HCEC 1CT (cell line): ENCODE measurements around the gene FRMPD1.
A peak's percentile ranks its signal among the peaks of the same experiment; 100 is the strongest.
"Not testable (repeated sequence)": the region's sequence is repeated elsewhere in the genome, so short reads cannot be mapped to it uniquely, and the experiment has no call there.

Experiments used
- DNase-seq: peaks from one replicate; pipeline ENCODE4 v3.0.0-alpha.2; 2017

The FRMPD1 gene

DNA sequence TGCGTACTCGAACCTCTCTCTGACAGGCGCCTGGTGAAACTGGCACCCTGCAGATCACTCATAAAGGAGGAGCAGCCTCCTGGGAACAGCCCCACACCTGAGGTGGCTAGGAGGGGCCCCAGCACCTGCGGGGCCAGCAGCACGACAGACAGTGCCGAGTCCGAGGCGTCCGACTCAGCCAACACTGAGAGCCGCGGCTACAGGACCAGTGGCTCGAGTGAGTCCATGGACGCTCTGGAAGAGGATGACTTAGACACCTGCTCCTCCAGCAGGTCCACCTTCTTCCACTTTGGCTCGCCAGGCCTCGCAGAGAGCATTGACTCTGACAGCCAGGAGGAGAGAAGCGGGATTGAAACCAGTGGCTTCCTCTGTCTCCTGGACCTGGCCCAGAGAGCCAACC is 89.4 kb downstream of the FRMPD1 start:
- no peak for DNase-seq

DNA sequence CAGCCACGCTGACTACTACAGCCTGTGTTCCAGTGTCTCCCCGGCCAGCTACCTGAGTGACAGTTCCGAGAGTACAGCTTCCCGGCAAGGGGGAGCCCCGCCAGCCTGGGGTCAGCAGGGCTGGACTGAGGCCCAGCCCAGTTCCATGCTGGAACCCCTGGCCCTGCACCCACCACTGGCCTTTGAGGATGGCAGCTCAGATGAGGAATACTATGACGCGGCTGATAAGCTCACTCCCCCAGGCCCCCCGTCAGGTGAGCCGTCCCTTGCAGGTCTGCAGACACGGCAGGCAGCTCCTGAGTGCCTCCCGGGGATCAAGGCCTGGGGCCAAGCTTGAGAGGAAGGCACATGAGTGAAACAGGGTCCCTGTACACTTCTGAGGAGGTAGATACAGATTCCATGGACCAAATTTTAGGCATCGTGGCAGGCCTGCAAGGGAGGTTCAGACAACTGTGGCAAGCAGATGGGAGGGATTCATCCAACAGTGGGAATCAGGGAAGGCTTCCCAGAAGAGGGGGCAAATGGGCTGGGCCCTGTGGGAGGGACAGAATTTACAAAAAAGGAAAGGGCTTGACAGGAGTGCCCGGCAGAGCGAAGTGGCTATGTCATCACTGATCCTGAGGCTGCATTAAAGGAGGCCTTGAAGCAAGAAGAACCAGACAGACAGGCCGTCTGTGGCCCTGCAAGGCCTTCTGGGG is 90.0 kb downstream of the FRMPD1 start:
- no peak for DNase-seq

DNA sequence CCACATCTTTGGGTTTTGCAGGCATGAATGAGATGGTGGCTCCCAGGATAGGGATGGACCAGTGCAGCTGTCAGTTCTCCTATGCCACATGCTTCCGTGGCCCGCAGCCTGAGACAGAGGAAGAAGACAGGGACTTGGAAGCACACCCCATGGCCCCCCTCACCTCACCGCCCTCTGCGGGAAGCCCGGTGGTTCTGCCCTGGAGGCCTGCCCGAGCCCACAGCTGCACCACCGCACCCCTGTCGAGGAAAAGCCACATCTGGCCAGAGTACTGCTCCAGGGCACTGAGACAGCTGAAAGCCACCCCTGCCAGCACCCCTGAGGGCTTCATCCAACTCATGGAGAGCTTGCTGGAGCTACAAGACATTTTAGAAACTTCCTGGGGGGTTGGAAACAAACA is 95.2 kb downstream of the FRMPD1 start:
- no peak for DNase-seq

DNA sequence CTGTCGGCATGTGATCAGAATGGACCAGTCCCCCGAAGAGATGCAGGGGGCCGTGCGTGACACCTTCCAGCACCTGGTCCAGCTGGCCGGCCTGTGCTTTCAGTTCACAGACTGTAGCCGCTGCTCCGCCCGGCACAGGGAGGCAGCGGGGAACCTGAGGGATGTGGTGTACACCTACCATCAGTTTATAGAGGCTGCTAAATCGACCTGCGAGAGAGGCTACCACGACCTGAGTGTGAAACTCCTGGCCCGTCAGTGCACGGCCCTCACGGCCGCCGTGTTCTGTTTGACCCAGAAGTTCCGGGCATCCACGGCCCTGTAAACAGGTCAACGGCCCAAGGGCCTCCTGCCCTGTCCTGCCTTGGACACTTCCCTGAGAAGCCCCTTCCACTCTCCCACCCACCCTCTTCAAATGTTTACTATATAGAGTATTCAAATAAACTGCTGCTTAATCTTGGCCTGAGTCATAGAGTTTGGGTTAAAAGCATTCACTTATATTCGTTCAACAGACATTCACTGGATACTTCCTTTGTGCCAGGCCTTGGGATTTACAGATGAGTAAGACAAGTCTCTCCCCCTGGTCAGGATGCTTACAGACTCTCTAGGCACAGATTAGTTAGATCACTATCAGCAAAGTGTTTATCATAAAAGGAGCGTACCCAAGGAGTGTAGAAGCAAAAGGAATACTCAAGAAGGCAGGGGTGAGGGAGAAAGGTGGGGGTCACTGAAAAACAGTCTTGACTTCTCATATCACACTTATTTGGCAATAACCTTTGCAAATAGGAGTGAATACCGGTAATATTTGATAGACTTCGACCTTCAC is 95.9 kb downstream of the FRMPD1 start:
- DNase-seq, result peak; percentile 62

DNA sequence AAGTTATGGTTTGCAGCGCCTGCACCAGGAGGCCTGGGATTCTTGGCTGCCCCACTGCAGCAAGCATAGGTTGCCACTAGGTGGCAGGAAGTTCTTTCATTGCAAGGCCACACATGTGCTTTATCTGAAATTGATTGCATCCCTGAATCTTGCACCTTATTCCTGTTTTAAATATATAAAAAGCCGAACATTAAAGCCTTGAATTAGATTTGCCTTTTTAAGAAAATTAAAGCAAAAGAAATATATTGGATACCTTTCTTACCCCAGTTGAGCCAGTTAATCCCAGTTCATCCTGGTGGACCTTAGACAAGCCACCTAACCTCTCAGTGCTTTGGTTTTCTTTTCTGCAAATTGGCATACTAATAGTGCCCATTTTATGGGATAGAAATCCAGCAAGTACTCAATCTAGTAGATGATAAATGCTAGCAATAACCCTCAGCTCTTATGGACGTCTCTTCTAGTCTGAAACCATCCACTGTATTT is 96.6 kb downstream of the FRMPD1 start:
- peak; percentile 66 for DNase-seq

DNA sequence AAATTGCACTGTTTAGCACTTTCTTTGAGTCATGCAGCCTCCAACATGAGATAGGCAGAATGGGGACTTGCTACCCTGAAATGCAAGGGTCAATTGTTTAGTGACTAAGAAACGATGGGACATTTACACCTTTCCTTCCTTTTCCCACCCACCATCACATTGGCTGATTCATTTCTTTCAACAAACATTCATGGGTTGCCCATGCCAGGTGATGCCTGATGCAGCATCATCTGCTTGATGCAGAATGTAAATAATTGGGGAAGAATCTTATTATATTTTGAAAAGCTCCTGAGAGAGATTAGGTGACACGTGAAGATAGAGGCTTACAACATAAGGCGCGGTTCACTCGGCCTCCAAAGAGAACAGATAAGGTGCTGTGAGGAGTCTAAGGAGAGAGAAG is 98.4 kb downstream of the FRMPD1 start:
- DNase-seq, result no peak

DNA sequence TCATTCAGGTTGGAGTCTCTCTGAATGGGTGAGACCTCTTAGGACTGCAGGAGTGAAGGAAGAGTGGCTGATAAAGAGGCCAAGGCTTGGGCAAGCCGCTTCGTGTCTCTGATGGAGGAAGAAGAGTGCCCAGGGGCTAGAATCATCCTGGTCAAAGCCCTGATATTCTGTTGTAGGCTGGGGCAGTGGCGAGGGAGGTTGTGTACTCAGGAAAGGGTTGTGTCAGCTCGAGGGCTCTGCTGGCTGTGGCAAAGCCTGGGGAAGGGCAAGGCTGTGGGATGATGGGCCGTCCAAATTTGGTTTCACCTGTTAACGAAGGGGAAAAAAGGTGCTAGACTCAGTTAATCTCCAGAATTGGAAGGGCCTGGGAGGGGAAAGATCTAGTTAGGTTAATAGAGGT is 100.4 kb downstream of the FRMPD1 start:
- DNase-seq, result no peak

DNA sequence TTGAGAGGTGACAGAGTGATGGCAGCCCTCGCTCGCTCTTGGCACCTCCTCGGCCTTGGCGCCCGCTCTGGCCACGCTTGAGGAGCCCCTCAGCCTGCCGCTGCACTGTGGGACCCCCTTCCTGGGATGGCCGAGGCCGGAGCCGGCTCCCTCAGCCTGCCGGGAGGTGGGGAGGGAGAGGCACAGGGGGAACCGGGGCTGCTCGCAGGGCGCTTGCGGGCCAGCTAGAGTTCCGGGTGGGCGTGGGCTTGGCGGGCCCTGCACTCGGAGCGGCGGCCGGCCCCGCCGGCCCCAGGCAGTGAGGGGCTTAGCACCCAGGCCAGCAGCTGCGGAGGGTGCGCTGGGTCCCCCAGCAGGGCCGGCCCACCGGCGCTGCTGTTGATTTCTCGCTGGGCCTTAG is 101.0 kb downstream of the FRMPD1 start:
- not testable (repeated sequence) for DNase-seq

DNA sequence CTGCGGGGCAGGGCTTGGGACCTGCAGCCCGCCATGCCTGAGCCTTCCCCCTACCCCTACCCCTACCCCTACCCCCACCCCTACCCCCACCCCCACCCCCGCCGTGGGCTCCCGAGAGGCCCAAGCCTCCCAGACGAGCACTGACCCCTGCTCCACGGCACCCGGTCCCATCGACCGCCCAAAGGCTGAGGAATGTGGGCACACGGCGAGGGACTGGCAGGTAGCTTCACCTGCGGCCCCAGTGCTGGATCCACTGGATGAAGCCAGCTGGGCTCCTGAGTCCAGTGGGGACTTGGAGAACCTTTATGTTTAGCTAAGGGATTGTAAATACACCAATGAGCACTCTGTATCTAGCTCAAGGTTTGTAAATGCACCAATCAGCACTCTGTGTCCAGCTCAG is 101.4 kb downstream of the FRMPD1 start:
- DNase-seq, result not testable (repeated sequence)

DNA sequence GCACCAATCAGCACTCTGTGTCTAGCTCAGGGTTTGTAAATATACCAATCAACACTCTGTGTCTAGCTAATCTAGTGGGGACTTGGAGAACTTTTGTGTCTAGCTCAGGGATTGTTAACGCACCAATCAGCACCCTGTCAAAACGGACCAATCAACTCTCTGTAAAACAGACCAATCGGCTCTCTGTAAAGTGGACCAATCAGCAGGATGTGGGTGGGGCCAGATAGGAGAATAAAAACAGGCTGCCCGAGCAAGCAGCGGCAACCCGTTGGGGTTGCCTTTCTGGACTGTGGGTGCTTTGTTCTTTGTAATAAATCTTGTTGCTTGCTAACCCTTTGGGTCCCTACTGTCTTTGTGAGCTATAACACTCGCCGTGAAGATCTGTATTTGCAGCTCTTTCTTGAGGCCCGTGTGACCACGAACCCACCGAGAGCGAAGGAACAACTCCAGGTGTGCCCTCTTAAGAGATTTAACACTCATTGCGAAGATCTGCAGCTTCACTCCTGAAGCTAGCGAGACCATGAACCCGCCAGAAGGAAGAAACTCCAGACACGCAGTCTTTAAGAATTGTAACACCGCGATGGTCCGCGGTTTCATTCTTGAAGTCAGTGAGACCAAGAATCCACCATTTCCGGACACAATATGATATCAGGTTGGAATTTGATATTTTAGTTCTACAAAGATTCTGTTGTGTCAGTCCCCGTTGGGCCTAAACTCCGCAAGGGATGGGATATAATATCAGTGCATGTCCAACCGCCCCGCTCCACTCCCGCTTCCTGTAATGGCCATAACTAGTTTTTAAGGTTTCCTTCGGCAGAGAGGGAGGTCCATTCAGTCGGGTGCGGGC is 102.1 kb downstream of the FRMPD1 start:
- DNase-seq, result no peak

DNA sequence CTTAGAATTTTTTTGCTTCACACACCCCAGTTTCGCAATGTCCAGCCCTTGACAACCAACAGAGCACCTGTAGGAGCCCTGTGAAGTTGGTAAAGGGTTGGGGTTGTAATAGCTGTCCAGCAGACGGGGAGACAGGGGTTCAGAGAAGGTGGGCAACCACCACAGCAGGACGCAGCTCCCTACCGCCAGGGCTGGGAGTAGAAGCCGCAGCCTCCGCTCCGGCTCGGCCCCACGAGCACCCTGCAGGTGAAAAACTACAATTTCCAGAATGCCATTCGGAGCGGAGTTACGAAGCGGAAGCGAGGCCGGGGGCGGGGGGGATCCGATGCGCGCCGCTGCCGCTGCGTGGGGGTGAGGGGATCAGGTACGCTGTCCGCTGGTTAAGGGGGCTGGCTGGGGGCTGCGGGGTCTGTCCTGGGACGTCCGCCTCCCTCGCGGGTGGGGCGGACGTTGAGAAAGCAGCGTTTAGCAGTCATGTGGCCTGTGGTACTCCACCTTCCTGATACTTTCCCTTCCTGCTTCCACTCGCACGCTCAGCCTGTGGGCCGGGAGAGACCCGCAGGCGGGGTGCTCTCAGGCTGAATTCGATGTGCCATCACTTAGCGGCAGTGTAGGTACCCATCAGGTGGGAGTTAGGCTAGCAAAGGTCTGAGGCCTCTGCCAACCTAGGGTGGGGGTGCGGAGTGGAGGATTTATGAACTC is 102.9 kb downstream of the FRMPD1 start, which contains the start of gene TRMT10B:
TSS of gene TRMT10B (plus strand) at position 317 of the 702 bp plus-strand sequence. CDS start 8,127 bp downstream, outside the sequence.
- DNase-seq, result peak; percentile 68

DNA sequence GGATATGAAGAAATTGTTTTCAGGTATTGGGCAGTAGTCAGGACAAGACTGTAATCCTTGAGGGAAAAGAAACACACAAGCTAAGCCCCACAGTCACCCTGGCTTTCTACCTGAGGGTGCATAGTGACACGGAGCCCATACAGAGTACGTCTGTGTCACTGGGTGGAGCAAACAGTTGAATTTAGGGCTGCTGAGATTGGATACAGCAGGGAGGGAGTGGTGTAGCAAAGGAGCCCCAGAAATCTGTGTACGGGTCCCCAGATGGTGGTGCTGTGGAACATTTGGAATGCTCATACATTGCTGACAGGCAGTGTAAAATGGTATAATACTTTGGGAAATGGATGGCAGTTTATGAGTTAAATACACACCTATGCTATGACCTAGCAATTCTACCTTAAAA is 108.0 kb downstream of the FRMPD1 start:
- DNase-seq, result no peak

DNA sequence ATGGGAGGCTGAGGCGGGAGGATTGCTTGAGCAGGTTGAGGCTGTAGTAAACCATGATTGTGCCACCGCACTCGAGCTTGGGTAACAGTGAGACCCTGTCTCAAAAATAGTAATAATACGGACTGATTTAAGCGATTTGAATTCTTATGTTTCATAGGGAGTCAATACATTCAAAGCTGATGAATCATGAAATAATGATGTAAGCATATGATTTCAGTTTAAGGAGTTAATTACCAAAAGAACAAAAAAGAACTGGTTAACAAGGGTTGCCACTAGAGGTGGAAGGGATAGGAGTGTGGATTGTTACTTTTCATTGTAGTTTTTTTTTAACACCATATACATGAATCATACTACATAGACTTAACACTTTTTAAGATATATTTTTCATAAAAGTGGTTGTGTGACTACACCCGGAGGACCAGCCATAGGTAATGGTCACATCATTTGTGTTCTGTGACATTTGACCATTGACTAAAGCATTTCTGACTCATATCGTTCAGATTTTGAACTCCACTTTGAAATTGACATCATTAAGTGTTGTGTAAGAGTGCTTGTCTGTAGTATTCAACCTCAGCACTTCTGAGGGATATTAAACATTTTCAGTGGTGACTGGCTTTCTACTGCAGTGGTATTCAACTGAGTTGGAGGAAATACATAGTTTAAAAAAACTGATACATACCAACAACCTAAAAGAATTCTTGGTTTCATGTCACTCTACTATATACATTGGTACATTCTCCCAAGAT is 109.8 kb downstream of the FRMPD1 start:
- peak; percentile 88 for DNase-seq

DNA sequence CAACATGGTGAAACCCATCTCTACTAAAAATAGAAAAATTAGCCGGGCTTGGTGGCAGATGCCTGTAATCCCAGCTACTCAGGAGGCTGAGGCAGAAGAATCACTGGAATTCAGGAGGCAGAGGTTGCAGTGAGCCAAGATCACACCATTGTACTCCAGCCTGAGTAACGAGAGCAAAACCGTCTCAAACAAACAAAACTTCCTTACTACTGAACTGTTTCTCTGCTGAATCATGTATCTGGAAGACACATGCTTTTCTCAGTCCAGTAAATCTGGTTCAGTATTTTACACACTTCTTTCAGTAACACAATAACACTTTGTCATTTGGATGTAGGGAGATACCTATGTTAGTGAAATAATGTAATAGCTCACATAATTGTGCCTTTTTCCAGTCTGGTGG is 110.8 kb downstream of the FRMPD1 start:
- DNase-seq, result peak; percentile 77

DNA sequence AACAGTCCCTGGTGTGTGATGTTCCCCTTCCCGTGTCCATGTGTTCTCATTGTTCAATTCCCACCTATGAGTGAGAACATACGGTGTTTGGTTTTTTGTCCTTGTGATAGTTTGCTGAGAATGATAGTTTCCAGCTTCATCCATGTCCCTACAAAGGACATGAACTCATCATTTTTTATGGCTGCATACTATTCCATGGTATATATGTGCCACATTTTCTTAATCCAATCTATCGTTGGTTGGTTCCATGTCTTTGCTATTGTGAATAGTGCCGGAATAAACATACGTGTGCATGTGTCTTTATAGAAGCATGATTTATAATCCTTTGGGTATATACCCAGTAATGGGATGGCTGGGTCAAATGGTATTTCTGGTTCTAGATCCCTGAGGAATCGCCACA is 114.5 kb downstream of the FRMPD1 start:
- not testable (repeated sequence) for DNase-seq

DNA sequence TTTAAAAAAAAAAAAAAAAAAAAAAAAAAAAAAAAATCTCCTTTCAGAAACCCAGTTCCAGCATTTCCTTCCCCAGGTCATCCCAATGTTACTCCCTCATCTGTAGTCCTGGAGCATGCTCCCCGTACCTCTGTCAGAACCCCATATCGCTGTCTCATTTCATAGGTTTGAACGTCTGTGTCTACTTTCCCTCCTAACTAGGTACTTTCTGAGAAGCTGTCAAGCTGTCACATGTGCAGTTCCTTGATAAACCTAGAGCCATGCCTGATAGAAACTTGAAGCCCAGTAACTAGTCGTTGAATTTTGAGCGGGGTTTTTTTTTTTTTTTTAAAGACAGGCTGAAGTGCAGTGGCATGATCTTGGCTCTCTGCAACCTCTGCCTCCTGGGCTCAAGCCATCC is 118.6 kb downstream of the FRMPD1 start:
- no peak for DNase-seq

DNA sequence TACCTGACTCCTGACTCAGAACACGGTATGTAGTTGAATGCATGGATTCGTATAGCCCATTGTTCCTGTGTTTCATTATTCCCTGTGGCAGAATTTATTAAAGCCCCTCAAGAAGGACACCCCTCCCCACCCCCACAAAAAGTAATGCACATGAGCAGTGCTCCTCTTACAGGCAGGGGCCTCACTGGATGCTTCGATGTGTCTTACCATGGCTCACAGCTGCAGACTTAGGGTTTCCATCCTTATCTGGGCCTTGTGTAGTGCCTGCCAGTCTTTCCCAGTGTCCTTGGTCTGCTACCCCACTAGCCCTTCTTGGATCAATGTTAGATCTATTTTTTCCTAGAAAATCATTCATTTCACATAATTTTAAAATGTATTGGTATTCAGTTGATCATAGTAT is 119.2 kb downstream of the FRMPD1 start:
- DNase-seq, result no peak

DNA sequence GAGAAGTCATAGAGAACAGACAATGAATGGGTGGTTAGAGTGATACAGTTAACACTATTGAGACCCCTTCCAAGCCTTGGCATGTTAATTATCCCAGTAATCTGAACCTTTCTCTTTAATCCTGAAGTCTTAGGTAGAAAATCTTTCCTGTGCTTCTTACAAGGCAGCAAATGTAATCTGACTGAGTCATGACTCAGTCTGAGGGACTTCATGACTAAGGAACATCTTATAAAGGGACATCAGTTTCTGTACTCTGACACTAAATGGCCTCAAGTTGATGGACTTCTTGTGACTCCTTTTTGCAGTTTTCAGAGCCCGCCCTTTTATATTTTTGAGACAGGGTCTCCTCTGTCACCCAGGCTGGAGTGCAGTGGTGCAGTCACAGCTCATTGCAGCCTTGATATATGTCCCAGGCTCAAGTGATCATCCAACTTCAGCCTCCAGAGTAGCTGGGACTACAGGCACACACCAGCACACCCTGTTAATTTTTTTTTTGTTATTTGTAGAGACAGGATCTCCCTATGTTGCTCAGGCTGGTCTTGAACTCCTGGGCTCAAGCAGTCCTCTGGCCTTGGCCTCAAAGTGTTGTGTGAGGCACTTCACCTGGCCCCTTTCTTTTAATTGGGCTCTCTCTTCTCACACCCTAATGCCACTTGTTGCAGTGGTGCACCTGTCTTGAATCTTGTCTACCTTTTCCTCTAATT is 124.6 kb downstream of the FRMPD1 start:
- DNase-seq, result peak; percentile 33

DNA sequence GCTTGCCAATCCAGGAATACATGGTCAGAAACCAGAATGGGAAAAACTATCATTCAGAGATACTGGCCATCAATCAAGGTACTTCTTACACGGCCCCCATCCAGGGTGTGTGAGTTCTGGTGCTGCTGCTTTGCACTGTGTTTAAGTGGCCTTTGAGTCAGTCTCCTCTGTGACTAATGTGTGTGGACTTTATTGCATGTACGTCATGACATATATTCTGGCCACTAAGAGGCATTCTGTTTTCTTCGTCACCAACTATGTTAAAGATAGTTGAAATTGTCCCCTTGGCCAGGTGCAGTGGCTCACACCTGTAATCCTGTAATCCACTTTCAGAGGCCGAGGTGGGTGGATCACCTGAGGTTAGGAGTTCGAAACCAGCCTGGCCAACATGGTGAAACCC is 125.6 kb downstream of the FRMPD1 start:
- peak; percentile 76 for DNase-seq

DNA sequence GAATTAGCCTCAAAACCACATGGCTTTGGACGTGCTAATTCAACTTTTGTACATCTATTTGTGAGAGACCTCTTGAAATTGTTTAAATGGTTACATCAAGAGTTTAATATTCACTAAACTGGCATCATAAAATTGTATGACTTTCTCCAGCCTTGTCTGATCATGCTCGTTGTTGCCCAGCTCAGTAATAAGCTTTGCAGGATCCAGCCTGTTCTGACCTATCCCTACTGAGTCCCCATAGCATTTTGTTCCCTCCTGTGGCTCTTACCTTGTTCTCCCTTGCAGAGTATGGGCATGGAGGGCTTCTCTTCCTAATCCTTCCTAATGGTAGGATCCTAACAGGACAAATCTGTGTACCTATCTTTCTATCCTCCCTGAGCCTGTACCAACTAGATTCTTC is 127.8 kb downstream of the FRMPD1 start:
- no peak for DNase-seq

DNA sequence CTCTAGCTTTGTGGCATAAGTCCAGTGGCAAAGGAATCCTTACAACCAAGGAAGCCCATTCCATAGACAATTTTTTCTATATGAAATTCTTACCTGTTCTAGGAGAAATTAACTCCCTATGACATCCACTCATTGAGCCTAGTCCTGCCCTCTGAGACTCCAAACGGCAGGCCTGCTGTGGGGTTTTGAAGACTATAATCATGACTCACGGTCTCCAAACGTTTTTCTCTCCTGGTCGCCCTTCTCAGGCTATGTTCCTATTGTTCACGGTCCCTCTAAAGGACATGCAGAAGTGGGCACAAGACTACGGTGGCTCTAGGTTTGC is 133.5 kb downstream of the FRMPD1 start:
- DNase-seq, result no peak
